Stimulated activated CD4-positive, alpha-beta T cell treated with anti-CD3 and anti-CD28 coated beads, Interleukin-4, amount 100 ng/mL, for 4 hours (primary cell): ENCODE data around the gene ANKRD36C.
"Not testable (repeated sequence)": the region's sequence is repeated elsewhere in the genome, so short reads cannot be mapped to it uniquely, and the experiment has no call there.

Experiments
- DNase-seq, 2 experiments: peaks; one replicate each; pipeline ENCODE4 v3.0.0-alpha.2; 2020

ANKRD36C gene

DNA sequence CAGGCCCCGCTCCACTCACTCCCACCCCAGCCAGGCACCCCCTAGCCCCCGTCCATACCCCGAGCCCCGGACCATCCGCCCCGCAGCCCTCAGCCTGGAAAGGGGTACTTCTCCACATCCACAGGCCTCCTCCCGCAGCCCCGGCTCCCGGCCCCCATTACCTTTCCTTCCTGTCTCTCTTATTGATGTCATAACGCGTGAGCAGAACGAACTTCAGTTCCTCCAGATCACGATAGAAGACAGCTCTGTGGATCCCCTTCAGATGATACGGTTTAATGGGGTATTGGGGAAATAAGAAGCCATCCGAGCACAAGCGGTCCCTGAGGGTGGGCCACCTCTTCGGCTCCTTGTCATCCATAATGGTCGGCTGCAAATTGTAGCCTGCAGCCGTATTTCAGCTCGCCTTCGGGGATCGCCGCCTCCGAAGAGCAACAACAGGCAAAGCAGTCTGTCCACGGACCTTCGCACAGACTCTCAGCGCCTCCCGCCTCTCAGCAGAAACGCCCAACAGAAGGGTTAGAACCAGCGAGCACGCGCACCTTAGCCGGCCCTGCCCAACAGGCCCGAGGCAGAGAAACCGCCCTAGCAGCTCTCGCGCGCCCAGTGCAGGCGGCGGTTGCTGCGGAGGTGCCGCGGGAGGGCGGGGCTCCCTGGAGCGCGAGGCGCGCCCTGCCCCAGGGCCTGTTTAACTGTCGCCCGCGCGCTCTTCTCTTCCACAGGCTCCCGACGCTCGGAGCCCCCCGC is at the start of gene ANKRD36C:
TSS of gene ANKRD36C (minus strand) at position 474 of the 744 bp plus-strand sequence. CDS start at position 358, 116 bp downstream.
- DNase-seq = peak; percentile 5 to 7

DNA sequence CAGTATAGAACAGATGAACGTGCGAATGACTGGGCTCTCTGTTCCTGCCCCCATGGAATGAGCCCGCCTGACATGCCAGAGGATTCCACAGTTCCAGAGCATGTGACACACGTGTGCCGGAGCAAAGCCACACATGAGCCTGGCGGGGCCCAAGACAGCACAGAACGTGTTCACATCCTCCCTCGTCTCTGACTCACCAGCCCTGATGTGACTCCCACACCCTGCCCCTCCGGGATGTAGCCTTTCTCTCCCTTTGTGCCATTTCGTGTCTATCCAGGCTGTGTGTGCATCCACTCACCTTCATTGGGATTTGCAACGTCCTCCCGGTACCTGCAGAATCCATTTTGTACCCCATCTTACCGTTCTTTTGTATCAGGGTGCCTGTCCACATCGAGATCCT is 43.9 kb upstream of the ANKRD36C start:
- DNase-seq = not testable (repeated sequence)

DNA sequence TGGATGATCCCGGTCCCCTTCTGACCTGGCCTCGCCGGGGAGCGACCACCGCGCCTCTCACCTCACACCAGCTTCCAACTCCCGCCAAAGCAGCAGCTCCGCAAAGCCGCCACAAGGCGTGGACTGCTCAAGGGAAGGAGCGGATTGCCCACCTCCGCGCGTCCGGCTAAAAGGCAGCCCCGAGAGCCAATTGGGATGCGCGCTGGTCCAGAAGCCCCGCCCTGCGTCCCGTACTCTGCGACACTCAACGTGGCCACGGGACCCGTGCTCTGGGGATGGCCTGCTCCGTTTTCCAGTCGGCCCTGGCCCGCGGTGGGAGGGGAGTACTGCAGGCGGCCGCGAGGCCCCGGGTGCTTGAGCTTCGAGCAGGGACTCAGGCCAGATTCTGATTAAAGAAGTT is 43.2 kb upstream of the ANKRD36C start, which contains the start of gene GPAT2:
TSS of gene GPAT2 (minus strand) at position 125 of the 400 bp plus-strand sequence. CDS start 2,557 bp downstream, outside the sequence.
- DNase-seq = not testable (repeated sequence)

DNA sequence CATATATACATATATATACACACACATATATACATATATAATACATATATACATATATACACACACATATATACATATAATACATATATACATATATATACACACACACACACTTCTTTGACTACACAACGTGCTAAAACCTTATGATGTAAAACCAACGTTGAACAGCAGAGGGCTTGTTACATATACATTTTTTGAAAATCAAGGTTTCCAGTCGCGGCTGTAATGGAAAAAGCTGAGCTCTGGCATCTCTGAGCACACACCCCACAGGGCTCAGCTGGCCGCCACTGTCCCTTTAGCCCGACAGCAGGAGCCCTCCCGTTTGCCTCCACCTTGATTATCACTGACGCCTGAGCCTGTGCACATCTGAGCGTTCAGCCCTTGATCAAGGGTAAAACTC is 42.4 kb upstream of the ANKRD36C start:
- not testable (repeated sequence) for DNase-seq

DNA sequence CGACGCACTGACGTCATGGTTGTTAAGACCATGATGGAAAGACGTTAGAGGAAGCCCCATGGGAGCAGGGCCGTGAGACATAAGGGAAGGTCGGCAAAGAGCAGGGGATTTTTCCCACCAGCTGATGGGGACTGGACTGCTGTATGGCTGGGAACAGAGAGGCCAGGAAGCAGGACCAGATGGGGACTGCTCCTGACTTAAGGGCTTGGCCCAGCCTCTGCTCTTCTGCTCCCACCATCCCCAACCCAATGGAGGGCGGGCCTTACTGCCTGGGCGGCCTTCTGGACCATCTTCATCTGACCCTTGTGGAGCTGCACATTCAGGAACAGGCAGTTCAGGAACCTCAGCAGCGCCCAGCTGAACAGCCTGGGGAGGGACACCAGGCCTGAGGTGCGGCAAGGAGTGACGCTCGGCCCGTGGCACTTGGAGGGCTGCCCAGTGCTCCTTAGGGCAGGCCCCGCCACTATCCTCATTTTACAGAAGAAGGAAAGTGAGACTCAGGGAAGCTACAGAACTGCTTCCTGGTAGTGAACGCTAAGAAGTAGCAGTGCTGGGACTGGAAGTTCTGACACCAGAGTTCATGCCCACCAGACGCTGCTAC is 36.2 kb upstream of the ANKRD36C start:
- DNase-seq = not testable (repeated sequence)

DNA sequence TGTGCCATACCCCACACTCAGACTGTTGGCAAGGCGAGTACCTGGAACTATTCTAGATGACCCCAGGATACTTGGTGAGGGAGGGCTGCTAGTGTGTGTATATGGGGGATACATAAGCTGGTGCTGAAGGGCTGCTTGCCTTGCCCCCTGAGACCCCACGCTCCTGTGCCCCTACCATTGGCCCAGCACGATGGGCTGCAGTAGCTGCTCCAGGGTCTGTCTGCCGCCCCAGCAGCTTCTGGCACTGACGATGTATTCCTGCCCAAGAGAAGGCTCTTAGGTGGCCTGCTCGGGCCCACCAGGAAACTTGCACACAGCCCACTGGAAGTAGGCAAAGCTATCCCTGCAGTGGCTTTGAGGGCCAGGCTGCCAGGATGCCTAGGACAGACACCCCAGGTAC is 34.1 kb upstream of the ANKRD36C start:
- DNase-seq = not testable (repeated sequence)

DNA sequence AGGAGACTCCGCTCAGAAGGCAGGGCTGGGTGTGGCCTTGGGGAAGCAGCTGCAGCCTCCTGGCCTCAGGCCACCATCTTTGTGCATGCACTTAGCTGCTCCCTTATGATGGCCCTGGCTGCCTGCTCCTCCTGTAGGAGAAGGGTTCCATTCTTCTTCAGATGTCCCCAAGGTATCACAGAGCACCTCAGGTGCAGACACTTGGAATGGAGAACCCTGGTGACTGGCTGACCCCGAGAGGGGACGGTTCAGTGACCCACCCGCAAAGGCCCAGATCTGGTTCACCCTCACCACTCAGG is 33.5 kb upstream of the ANKRD36C start:
- no peak for DNase-seq

DNA sequence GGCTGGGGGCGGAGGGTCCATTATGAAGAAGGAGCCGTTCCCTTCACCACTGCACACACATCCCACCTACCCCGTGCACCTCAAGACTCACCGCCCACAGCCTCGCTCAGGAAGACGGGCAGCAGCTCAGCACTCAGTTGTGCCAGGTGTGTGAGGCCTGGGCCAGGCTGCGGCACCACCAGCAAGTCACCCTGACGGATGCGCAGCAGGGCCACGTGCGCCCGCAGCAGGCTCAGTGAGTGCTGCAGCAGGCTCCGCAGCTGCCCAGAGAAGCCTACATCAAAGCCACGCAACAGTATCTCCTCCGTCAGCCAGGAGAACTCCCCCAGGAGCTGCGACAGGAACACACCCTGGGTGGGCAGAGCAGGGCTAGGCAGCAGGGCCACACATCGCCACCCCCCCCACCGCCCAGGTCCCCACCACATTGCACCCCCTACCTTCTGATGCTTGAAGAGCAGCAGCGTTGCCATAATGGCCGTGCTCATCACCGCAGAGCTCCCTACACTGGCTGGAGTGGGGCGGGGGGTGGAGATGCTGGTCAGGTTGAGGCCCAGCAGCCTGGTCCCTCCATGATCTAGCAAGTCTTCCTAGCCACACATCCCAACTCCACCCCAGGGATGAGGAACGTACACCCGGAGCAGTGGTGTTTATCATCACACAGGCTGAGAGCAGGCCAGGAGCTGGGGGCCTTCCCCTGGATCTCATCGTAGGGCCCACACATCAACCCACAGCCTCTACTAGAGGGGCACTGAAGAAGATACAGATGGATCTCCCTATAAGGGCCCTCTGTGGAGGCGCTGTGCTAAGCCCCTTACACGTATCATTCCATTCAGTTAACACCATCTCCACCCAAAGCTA is 32.9 kb upstream of the ANKRD36C start:
- DNase-seq = no peak

DNA sequence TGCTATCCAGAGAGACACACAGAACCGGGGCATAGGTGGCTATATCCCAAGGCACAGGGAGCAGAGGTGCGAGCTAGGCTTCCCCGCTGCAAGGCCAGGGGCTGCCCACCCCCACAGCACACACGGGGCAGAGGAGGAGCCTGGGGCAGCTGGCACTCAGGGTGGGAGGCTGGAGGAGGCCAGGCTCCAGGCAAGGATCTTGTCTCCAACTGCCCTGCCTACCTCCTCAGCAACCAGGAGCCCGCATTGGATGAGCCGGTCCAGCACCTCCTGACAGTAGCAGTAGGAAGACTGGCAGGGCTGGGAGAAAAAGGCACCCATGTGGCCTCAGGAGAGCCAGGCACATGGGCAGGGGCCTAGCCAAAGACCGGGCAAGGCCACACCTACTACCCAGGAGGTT is 32.1 kb upstream of the ANKRD36C start:
- not testable (repeated sequence) for DNase-seq

DNA sequence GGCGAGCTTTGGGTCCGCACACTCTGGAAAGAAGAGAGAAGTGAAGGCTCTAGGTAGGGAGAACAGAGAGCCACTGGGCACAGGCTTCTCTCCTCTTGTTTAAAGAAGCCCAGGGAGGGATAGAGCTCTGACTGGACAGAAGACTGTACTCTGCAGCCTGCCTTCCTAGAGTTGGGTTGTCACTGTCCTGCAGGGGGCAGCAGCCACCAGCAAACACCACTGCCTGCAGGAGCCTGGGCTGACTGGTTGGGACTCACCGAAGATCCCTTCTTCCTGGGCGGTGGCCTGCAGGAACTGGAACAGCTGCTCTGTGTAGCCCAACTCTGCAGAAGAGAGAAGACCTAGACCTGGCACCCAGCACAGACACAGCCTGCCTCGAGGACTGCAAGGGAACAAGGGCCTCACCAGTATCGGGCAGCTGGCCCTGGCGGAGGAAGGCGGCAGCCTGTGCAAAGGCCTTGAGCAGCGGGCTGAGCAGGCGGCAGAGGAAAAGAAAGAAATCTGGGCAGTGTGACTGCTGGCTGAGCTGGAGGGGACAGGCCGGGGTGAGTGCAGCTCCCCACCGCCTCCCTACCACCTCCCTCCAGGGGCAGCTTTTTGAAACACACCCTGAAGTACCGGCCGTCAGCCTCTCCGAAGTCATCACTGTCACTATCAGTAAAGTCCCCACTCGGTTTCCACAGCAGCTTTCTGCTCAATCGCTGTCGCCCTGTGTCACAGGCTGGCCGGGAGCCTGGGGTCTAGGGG is 31.2 kb upstream of the ANKRD36C start:
- DNase-seq = peak; percentile 46 to 62

DNA sequence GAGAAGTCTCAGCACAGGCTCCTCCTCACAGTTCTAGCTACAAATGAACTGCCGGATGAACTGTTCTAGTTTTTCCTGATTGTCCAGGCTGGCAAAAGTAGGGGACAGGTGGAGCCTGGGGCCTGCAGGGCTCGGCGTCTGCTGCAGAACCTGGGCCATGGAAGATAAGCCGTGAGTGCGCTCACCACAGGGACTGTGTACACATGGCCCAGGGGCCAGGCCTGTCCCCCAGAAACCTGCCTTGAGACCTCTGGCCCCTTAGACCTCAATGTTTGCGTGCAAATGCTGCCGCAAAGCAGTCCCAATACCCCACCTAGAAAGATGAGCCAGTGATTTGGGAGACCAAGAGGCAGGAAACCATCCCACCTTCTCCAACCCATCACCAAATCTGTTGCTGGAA is 30.5 kb upstream of the ANKRD36C start:
- DNase-seq = not testable (repeated sequence)

DNA sequence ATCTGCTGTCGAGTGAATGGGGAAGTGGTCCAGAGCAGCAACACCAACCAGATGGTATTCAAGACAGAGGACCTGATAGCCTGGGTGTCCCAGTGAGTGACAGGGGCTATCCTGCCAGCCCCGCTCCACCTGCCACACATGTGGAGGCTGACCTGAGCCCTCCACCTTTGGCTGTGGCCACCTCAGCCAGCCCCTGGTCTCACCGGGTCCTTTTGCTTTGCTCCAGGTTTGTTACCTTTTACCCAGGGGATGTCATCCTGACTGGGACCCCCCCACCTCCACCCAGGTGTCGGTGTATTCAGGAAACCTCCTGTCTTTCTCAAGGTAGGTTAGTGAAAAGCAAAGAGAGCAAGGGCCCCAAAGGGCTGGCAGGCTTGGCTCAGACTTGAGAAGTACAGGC is 29.5 kb upstream of the ANKRD36C start:
- not testable (repeated sequence) for DNase-seq

DNA sequence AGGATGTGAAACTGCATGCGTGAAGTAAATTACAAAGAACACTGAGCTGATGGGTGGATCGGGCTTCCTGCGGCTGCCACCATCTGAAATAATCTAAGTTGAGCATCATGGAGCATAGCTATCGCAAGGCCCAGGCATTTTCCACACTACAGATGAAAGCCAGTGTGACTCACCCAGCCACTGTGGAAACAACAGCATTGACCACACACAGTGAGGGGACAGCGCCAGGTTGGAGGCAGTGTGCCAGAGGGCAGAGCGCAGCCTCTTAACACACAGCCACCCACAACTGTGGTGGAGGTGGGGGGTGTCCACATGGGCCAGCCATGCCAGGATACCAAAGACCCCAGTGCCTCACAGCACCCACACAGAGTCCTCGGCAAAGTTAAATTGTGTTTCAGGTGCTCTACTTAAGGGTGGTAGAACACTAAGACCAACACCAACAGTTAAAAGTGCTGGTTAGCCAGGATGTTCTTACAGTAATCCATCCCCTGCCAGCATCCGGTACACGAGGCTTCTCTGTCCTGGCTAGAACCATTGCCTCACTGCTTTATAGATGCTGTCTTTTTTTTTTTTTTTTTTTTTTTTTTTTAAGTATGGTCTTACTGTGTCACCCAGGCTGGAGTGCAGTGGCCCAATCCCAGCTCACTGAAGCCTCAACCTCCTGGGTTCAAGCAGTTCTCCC is 28.4 kb upstream of the ANKRD36C start:
- DNase-seq = not testable (repeated sequence)

DNA sequence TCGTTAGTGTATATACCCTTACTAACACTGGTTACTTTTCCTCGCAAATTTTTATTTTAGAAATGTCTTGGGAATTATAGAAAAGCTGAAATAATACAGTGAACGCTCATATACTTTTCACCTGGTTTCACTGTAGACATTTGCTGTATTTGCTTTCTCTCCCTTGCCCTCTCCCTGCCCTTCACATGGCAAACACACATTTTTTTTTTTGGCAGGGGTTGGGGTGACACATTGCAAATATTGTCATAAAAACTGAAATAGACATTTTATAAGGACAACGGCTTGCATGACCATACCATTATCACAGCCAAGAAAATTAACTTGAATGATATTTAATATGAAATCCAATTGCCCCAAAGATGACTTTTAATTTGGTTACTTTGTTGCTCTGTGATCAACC is 24.7 kb upstream of the ANKRD36C start:
- DNase-seq = not testable (repeated sequence)

DNA sequence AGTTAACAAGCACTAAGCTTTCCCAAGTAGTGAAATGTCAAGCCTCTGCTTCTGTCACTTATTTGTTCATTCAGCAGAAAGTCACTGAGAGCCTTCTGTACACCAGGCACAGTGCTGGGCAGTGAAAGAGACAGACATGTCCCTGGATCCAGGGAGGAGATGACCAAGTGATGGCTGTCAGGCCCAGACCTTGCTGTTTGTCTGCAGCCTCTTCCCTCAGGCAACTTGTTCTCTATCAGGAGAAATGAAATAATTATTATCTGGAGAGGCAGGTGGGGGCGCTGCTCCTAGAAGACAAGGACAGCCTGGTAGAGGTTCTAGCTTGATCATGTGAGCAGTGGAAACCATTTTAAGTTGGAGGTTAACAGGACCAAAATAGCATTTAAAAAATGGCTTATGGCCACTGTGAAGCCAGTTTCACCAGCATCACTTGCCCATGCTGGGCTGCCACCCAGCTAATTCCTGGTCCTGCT is 21.2 kb upstream of the ANKRD36C start:
- DNase-seq = not testable (repeated sequence)

DNA sequence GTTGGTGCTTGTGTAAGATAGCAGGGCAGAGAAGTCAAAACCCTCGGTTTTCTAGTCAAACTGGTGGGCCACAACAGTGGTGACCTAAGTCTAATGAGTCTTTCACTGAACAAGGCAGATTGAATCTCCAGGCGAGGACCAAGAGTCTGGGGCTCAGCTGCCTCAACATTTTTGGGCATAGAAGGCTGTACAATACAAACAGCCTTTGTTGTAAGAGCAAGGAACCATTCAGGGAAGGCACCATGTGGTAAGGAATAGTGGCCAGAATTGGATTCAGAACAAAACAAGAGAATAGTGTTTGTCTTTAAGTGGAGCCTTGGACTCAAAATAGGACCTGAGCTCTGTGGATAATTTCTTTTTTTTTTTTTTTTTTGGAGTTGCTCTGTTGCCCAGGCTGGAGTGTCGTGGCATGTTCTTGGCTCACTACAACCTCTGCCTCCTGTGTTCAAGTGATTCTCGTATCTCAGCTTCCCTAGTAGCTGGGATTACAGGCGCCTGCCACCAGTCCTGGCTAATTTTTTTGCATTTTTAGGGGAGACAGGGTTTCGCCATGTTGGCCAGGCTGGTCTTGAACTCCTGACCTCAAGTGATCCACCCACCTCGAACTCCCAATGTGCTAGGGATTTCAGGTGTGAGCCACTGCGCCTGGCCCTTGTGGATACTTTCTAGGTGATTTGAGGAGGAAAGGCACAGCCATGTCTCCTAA is 20.6 kb upstream of the ANKRD36C start:
- DNase-seq = not testable (repeated sequence)

DNA sequence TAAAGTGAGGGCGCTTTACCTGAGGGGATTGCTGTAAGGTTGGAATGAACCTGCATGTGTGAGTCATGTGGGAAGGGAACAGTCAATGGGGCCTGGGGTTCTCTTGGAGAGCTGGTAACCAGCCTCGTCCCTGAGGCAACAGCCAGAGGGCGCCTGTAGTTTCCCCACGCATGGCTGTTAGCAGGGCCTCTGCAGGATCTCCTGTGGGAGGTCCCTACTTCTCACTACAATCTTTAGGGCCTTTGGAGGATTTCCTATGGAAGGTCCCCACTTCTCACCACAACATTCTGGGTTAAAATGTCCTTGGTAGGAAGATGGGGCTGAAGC is 19.5 kb upstream of the ANKRD36C start:
- DNase-seq = not testable (repeated sequence)

DNA sequence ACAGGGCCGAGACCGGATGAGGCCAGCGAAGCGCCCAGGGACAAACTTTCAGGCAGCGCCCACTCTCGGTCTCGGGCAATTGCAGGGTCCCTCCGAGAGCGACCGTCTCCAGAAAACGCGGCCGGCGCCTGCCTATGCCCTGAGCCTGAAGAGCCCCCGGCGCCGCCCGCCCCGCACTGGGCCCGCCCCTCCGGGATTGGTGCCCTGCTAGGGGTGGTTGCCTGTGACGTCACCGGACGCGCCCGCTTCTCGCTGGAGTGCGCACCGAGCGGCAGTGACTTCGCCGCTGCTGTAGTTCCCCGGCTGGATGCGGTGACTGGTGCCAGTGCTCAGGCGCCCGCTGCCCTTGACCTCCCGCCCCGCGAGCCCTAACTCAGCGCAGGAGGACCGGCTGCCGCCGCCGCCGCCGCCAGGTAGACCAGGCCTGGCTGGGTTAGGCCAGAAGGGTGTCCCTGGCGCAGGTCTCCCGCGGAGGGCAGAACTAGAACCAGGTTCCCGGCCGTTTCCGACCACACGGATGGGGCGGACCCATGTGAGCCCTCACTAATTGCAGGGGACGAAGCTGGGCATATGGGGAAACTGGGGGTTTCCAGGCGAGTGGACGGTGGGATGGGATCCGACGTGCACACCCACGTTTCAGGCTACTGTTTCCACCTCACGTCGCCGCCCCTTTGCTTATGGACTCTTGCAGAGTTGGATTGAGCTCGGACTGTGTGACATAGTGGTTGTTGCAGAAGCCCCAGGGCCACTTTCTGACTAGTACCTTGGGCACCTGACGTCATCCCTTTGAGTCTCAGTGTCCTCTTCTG is 18.9 kb upstream of the ANKRD36C start:
- peak; percentile 95 to 98 for DNase-seq

DNA sequence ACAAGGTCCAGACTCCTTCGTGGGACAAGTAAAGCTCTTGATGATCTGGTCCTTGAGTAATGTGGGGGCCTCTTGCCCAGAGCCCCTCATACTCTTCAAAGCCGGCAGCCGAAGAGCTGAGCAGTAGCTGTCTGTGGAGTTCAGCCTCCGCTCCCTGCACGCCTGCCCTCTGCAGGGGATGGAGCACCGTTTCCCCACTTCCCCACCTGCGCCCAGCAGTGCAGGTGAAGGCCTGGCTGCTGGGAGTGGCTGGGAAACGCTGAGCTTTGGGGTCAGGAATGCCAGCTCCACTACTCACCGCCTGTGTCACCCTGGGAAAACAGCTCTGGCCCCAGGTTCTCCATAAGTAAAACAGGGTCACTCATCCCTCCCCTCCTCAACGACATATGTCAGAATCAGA is 18.2 kb upstream of the ANKRD36C start:
- not testable (repeated sequence) for DNase-seq

DNA sequence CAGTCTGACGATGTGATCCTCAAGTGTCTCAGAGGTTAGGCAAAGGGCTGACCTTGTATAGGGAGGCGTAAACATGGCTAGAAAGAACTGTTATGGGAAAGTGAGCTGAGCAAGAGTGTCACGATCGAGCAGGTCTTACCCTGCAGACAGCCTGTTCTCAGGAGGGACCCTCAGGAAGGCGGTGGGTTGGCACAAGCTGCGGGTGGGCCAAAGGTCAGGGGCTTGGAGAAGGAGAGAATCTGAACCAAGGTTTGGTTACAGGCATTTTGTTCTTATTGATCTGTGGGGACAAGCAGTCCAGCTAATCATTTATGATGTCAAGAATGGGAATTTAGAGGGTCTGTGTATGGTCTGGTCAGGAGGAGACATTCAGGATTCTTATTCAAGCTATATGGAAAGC is 16.4 kb upstream of the ANKRD36C start:
- DNase-seq = not testable (repeated sequence)

DNA sequence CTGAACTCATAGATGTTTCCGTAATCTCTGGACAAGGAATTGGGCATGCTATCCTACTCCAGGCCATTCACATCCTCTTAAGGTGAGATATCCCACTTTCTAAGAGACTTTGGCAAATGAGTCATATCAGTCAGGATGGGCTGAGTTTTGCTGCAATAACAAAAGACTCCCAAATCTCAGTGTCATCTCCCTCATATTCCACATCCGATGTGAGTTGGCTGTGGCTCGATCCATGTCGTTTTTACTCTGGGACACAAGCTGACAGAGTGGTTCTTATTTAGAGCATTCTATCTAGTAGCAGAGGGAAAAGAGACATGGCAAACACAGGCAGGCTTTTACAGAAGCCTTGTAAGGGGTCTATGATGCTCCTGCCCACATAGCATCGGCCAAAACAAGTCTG is 14.6 kb upstream of the ANKRD36C start:
- DNase-seq = not testable (repeated sequence)
